OCI-LY7 (cell line): ENCODE results near the gene PCDH20.

Experiments
- CTCF ChIP-seq: fragments of 200-600 bp; sonication (generic); conservative IDR thresholded peaks from 2 replicates; pipeline ENCODE4 v1.5.1; 2014; ENCODE audit warnings: mild to moderate bottlenecking, antibody characterized with exemption, low read length, moderate library complexity, mixed read lengths
- EZH2phosphoT487 ChIP-seq: fragments of 200-600 bp; sonication (generic); IDR thresholded peaks from 2 replicates; pipeline ENCODE4 v1.6.1; 2018; ENCODE audit warnings: low read depth, borderline replicate concordance, mild to moderate bottlenecking, mixed run types, antibody characterized with exemption, low read length, moderate library complexity, mixed read lengths

GRCh38 chr13:61413572-61414535 lies 1.8 kb downstream of the PCDH20 start:
- TF ChIP-seq CTCF (no peak), EZH2phosphoT487 (no peak)
